Stimulated activated CD8-positive, alpha-beta memory T cell treated with anti-CD3 and anti-CD28 coated beads, Interleukin-7, amount 100 ng/mL, for 48 hours (primary cell): Measurements from ENCODE around the gene STARD8.
"Not testable (repeated sequence)": the region's sequence is repeated elsewhere in the genome, so short reads cannot be mapped to it uniquely, and the experiment has no call there.

Experiments
- DNase-seq, 2 donors: peaks; one replicate each; pipeline ENCODE4 v3.0.0-alpha.2; 2020; ENCODE audit warnings: low read depth in 1 of 2; ENCODE audit errors: extremely low read depth in 1 of 2

STARD8 gene

DNA sequence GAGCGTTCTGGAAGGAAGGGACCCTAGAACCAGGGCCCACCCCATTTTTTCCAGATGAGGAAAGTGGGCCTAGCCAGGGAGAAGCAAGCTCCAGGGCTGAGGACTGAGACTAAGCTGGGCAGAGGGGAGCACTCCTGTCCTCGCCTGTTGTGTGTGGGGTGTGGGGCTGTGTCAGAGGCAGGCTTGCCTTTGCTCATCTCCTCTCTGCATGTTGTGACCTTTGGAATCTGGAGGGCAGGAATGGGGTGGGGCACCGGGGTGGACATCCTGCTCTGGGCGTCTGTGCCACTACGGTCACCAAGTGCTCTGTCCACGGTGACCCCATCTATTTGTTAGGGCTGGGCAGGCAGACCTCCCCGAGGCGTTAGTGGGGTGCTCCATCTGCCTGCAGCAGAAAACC, 41.5 kb downstream of the STARD8 start:
- DNase-seq = not testable (repeated sequence)

DNA sequence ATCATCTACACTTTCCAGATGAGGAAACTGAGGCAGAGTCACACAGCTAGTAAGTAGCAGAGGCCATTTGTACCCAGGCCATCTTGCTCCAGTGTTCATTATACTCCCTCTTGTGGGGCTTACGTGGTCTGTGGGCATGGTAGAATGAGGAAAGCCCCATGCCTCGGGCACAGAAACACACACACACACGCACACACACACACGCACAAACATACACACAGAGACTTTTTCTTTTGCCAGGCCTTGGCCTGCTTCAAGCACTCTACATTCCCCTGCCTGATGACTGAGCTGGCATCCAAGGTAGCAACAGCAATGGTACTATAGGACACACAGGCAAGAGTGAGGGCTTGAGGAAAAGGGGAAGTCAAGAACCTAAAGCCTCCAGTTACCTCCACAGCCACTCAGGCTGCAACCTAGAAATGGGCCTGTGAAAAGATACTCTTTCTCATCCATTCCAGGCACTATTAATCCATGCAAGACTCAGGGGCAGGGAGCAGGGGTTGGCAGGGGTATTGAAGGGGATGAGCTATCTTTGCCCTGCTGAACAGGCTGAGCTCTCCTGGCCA, 43.6 kb downstream of the STARD8 start:
- DNase-seq = no peak

DNA sequence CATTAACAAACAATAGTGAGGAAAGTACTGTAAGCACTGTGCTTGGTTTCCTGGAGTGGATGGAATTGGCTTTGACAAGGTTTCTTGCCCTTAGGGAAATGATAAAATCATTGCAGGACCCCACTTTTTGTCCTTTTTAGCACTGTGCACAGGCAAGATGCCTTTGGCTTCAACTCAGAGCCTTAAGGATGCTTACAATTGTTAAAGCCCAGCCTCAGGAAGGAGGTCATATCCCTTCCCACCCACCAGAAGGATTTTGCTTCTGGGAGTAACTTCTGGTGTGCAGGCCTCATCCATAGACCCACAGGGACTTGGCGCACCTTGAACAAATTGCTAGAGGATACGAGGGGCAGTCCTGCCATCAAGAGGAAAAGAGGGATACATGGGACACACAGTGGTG, 44.5 kb downstream of the STARD8 start:
- no peak for DNase-seq

DNA sequence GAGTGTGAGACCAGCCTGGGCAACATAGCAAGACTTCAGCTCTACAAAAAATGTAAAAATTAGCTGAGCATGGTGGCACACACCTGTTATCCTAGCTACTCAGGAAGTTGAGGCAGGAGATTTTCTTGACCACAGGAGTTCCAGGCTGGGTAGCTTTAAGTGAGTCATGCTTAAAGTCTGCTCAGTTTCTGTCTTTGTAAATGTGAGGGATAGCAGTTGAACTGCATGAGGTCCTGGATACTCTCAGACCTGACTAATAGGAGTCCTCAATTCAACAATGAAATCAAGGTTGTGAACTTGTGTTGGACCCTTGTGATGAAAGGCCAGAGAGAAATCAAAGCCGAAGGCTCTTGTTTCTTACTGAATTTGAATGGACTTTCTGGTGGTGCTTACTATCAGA, 45.2 kb downstream of the STARD8 start:
- DNase-seq = no peak

DNA sequence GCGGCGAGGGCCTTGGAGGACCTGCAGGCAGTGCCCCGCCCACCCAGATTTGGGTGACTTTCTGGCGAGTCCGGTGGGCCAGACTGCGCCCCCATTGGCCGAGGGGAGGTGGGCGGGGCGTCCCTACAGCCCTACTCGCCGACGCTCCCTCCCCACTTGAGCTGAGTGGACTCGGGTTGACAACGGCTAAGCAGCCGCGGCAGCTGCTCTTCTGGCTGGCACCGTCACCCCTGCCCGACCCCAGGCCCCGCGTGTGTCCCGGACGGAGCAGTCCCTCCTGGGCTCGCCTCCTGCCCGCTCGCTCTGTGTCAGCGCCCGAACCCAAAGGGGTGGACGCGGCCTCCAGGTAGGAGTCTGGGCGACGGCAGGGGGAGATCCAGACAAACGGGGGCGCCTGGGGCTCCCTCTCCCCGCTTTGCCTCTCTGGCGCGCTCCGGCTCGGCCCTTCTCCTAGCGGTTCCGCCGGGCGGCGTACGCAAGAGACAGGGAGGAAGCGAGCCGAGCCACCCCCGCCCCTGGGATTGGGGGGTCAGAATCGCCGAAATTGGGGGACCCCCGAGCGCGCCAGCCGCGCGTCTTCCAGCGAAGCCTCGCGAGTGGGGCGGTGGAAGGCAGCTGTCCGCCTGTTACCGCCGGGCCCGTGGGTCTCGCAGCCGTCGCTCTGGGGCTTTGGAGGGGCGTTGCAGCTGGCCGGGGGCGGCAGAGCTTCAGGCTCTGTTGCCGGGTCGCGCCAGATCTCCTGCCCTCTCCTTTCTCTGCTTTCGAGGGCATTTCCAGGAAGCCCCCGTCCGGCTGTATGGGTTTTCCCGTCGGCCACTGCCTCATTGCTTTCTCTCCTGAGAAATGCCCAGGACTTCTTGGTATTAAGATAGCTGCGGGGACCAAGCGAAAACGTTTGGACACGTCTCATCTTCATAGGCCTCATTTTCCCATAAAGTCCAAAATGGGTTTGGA, 46.3 kb downstream of the STARD8 start:
- DNase-seq = no peak

DNA sequence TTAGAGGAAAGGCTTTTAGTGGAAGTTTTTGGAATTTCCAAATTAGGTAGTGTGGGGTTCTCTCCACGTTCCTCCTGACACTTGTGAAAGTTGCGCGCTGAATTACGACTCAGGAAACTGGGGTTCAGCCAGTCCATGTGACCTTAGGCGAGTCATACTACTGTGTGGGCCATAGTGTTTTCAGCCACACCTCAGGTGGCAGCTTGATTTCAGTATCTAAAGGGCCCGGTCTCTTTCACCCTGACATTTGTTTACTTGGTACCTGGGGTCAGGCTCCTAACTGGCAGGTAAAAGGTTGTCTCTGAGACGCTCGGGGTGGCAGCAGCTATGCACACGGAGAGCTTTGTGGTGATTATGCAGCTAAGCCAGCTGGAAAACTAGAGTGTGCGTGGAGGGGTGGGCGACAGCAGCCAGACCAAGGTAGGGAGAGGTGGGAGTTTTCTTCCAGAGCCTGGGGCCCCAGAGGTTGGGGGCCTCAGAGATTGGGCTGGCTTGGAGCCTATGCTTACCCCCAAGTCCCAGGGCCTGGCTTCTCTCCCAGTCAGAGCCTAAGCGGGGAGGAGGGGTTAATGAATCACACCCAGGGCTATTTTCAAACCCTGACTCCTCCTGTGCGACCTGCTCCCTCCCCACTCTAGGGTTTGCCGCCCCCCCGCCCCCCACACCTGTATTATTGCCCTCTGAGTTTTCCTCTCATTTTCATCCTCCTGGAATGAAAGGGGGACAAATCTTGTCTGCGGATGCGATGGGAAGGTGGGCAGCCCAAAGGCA, 47.2 kb downstream of the STARD8 start:
- DNase-seq = no peak

DNA sequence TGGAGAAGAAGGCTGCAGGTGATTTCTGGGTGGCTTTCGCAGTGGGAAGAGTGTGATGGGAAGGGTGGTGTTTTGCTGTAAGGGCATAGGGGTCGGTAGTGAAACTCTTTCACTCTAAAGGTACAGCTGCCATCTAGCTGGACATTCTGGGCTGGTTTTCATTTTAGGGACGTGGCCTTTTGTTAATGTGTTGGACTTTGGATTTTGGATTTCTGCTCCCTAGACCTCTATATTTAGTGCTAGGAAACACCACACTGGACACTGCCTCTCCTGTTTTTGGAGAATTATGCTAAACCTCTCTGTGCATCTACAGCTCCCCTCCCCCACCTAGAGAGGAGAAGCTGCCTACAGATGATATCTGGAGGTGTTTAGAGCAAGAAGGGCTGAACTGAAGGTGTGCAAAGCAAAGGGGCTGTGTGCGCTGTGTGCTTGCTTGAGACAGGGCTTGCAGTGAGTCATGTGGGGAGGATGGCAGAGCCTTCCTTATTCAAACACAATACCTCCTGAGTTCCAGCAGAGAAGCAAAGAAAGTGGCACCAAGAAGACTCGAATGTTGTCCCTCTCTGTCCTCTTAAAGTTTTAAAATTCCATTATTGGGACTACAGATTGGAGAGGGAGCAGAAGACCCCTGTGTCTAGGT, 47.9 kb downstream of the STARD8 start:
- no peak for DNase-seq

DNA sequence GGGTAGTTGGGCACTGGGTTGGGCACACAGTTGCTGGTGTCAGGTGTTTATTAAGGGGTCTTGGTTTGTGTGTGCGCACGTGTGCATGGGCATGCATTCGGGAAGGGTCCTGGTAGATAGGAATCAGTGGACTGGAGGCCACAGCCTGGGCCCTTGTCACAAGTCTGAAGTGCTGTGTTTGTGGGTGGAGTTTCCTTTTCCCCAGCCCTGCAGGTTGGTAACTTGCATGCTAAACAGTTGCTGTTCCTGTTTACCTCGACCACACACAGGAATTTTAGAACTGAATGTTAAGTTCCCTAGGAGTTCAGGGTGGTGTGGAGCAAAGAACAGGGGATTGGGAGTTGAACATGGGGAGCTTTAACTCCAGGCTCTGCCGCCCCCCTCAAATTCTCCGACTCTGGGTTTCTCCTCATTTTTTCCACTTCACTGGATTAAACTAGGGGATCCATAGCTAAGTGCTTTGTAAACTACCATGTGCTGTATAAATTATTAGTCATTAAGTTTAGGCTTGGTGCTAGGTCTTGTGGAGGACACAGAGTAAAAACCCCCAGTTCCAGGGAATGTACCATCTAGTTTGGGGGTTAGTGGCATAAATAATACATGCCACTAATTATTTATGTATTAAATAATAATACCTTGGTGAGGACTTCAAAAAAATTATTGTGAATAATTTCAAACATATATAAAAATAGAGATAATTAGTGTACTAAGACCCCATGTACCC, 49.0 kb downstream of the STARD8 start:
- DNase-seq = no peak

DNA sequence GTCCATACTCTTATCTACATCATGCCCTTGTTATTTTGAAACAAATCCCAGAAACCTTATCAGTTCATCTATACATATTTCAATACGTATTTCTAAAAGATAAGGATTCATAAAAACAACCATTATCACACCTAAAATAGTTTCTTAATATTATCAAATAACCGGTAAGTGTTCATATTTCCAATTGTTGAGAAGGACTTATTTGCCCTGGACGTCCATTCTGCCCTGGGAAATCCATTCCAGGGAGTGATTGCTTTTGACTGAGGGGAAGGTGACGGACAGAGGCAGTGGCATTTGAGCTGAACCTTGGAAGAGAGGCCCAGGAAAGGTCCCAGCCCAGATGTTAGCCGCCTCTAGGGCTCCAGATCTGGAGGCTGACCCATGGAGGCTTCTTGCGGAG, 49.6 kb downstream of the STARD8 start:
- DNase-seq = no peak

DNA sequence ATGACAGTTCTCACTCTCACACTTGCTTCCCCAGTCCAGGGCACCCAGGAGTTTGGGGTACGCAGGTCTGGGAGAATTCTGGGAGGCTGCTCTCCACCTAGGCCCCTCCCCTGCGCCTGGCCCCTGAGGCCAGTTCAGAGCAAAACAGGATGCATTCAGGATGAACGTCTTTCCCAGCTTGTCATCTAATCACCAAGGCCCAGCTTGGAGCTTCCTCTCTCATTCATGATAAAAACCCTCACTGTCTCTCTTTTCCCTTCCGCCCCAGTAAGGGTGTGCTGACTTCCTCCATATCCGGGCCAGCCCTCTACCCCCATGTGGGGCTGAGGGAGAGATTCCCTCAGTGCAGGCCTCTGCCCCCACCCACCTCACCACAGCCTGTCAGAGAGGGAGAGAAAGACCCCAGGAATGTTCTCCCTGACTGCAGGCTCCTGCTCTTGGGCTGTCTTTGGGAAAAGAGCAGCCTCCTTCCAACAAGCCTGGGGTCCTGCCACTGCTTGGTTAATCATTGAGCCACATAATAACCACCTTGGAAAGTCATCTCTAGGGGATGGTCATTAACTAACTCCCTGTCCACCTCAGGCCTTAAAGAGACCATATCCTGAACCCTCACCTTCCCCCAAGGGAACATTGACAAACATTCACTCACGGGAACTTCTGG, 50.1 kb downstream of the STARD8 start:
- DNase-seq = no peak

DNA sequence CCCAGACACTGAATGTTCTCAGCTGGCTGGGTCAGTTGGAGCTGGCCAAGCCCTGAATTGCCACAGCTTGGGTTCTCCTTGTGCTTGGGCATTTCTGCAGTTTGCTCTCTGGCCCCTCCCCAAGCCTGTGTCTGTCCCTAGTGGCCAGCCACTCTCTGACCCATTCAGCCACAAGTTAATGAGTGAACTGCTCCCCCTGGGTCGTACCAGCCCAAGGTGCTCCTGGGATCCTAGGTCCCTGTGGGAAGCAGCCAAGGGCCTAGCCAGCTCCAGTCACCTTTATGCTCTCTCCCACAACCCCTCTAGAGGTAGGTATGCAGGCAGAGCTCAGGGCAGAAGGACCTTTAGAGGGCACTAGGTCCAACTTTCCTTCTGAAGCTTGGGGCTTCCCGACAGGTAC, 51.5 kb downstream of the STARD8 start:
- no peak for DNase-seq

DNA sequence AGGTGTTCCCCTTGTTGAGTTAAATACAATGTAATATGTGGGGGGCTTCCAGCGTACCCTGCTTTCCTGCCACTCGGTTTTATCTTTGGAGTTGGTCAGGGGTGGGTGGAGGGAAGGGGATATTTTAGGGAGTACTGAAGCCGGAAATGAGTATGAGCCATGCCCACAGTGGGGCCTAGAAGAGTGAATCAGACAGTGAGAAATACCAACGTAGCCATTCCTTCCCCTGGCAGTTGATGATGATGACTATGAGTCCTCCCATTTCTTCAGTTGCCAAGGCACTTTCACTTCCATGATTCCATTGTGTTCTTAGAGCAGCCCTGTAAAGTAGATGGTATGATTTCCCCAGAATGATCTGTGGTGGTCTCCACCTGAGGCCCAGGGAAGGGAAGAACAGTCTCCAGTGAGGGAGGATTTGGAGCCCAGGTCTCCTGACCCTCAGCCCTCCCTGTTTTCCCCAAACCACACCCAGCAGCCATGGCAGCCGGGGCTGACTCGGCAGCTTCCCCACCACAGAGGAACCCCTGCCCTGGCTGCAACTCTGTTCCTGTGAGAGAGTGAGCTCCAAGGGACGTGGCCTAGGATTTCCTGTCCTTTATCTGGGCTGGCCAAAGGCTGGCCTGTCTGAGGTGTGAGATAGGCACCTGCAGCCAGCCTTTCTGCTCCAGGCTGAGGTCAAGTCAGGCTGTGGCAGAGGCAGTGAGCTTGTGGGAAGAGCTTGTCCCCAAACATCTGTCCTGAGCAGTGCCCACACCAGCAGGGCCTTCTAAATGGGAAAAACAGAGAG, 52.7 kb downstream of the STARD8 start:
- no peak for DNase-seq

DNA sequence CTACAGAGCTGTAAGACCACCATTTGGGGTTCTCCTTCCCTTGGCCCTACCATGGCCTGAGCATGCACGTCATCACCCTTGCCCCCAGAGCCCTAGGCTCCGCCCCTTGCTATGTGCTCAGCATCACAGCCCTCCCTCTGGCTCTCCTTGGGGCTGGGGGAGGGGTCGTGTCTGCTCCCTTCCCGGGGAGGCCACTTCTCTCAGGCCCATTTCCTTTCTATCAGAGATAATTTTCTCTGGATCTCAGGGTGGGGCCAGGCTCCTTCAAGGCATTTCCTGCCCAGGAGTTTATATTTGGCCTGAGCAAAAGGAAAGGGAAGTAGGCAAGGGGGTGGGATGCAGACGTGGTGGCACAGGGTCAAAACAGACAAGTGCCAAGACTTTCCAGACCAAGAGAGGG, 55.9 kb downstream of the STARD8 start:
- no peak for DNase-seq

DNA sequence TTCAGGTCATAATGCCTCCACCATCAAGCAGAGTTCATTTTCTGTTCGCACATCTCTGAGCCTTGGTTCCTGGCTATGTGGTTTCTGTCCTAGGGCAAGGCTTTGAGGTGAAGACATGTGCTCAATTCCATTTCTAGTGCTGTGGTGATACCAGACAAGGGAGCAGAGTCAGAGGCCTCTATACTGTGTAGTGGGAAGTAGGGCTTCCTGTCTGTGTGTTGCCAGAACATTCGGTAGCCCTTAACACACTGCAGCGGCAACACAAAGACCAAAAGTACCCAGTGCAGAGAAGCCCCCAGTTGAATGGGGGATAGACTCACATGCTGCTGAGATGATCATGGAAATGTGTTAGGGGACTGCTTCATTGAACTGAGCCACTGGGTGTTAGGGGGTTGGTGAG, 56.4 kb downstream of the STARD8 start:
- no peak for DNase-seq

DNA sequence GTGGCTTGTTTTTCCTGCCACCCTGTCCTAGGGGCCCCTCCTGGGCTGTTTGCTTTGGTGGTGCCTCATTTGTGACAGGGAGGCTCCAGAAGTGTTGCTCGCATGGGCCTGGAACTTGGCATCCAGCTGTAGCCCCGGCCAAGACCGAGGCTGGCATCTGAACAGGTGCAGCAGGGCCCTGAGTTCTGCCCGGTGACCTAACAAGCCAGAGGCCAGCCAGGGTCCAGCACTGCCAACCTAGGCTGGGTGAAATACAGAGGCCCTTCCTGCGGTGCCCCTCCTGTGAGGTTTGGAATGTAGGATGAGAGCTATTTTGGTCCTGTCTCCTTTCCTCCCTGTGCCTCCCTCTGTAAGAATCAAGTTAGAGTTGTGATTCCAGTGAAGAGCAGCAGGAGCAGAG, 58.5 kb downstream of the STARD8 start:
- DNase-seq = no peak

DNA sequence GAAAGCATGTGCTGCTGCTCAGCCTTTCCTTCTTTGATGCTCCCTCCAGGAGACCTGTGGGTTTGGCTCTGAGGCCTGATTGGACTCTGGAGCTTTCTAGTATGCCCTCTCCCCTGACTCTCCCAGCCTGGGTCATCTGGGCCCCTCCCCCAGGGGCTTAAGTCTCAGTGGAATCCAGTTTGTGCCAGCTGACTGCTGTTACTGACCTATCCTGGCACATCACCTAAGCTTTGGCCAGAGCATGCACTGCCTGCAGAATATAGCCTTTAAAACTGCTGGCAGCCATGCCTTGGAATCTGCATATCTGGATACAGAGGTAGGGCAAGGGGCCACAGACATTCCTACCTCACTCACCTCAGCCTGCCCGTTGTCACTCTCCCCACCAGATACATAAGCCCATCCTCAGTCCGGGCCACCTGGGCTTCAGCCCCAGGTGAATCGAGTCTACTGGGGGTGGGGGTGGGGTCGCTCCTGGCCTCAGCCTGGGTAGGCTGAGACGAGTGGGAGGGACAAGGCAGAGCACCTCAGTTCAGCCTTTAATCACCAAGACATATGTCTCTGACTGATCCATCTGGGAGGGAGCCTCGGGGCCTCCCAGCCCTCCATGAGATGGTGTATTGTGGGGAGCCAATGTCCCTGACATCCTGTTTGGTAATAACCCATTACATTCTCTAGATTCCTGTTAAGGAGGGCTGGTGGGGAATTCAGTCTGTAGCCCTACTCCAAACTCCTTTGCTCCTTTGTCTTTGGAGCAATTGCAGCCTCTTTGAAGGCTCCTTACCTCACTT, 61.2 kb downstream of the STARD8 start:
- DNase-seq = no peak

DNA sequence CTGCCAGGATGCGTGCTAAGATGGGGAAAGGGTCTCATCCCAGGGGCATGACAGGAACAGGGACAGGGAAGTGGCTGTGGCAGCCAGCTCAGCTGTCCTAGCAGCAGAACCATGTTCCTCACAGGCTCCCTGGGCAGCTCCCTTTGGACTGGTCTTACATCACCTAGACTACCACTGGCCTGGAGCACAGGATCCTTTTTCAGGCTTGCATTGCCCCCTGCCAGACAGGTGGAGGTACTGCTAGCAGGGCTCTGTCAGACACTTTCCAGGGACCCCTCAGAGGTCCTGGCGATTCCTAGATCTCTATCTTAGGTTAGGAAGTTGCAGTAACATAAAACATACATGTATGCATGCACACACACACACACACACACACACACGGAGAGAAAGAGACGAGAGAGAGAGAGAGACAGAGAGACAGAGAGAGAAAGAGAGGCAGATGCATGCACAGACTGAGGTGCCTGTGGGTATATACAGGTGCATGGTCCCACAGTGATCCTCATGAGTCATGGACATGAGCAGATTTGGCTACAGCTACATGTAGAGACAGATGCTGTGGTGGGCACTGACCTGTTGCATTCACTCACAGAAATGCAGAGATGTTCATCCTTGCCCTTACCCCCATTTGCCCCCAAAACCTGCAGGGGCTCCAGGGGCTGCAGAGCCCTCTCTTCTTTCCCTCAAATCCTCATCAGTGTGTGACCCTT, 63.6 kb downstream of the STARD8 start:
- DNase-seq = no peak

DNA sequence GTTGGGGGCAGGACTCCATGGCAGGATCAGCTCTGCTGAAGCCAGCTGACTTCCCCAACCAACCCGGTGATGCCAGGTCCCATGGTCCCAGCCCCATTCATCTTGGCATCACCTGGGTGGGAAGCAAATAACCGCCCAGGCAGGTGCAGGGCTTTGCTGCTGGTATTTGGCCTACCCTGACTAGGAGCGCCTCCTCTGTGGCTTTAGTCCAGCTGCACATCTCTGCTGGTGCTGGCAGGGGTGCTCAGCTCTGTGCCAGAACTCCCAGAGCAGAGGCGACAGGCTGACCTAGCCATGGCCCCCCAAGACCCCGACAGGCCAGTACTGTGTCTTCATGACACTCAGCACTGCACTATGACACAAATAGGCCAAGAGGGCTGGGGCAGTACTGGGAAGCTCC, 64.4 kb downstream of the STARD8 start:
- DNase-seq = no peak
